ENCODE data around the gene TKT. TPM values are rescaled to one million over a fixed set of nuclear protein-coding genes. Genes with fewer than 3 reads are reported as not detected.

The TKT gene
- total RNA-seq, 1 experiment from 2014 or later, result 650 TPM

GRCh38 chr3:53230789-53231188, 25.0 kb downstream of the TKT start:
- no peak overlapping the region for H2AK5ac ChIP-seq (ENCODE audit: insufficient read length, low read length)

More at GRCh38 chr3:53230789-53231188, 25.0 kb downstream of the TKT start:
- no peaks in the 10 kb centered on the region for H3K23me2 ChIP-seq (ENCODE audit: insufficient read length, low read depth, low read length, poor library complexity, severe bottlenecking)
- H3K4ac ChIP-seq (ENCODE audit: low read depth, low read length), result no peak overlapping the region
- H4K8ac ChIP-seq (replicated peaks; ENCODE audit: insufficient read length, low read depth, low read length), result no peak overlapping the region
- no peaks in the 10 kb centered on the region for H3K79me1 ChIP-seq (ENCODE audit: insufficient read depth, low read depth, low read length, poor library complexity, severe bottlenecking)
- Mint-ChIP-seq H3K36me3 (ENCODE audit: insufficient read depth in 1 of 3, low read depth in 3 of 3) (peaks cover 84 to 99% (median 96%) of the 10 kb centered on the region in 3 experiments), H3K4me3 (no peak overlapping the region), H3K9me3 (no peaks in the 10 kb centered on the region), H3K27ac (no peak overlapping the region), H3K27me3 (ENCODE audit: low read depth) (no peaks in the 10 kb centered on the region), H3K4me1 (no peaks in the 10 kb centered on the region)
- no peak overlapping the region for H2BK12ac ChIP-seq (ENCODE audit: insufficient read length, low read depth, low read length)
- H4K5ac ChIP-seq (ENCODE audit: insufficient read length, low read depth, low read length), result no peak overlapping the region
- H3T11ph ChIP-seq (ENCODE audit: low read length), result no peak overlapping the region
- H3K9me3 ChIP-seq (ENCODE audit: control insufficient read depth, low read depth, low read length), result no peaks in the 10 kb centered on the region
- H2BK20ac ChIP-seq (ENCODE audit: low read depth, low read length, poor library complexity, severe bottlenecking), result no peak overlapping the region
- no peak overlapping the region for H2AFZ ChIP-seq (ENCODE audit: low read length)
- H3K27ac ChIP-seq (ENCODE audit: insufficient read length, low read depth, low read length), result no peak overlapping the region
- no peak overlapping the region for H3K23ac ChIP-seq (ENCODE audit: insufficient read length, low read depth, low read length)
- H3K18ac ChIP-seq (ENCODE audit: insufficient read length, low read depth, low read length), result no peak overlapping the region
- TF ChIP-seq CTCF (conservative IDR thresholded peaks at IDR 0.05), result no peak
- H3K4me1 ChIP-seq (ENCODE audit: insufficient read depth, low read length), result no peaks in the 10 kb centered on the region
- H3K9ac ChIP-seq (ENCODE audit: extremely low read depth, insufficient read length, low read length), result no peak overlapping the region
- H3K79me2 ChIP-seq (ENCODE audit: insufficient read depth, low read length), result no peaks in the 10 kb centered on the region
- H4K20me1 ChIP-seq (ENCODE audit: control insufficient read depth, insufficient read depth, insufficient read length), result peaks cover 2% of the 10 kb centered on the region
- no peak overlapping the region for H3K4me2 ChIP-seq (ENCODE audit: insufficient read depth, insufficient read length, low read length)
- peak; percentile 19 for DNase-seq
- H3K27me3 ChIP-seq (ENCODE audit: insufficient read depth, low read length), result no peaks in the 10 kb centered on the region
- H2BK5ac ChIP-seq (ENCODE audit: insufficient read length, low read length), result no peak overlapping the region
- no peak overlapping the region for H3K56ac ChIP-seq (ENCODE audit: insufficient read length, low read depth, low read length)
- no CpG with 5 or more reads among the region's 5 CpGs for whole genome bisulfite sequencing (ENCODE audit: extremely low coverage, insufficient read length, low lambda C conversion rate)
- no peak overlapping the region for H2BK120ac ChIP-seq (ENCODE audit: low read depth, low read length, poor library complexity, severe bottlenecking)
- H4K91ac ChIP-seq (ENCODE audit: insufficient read length, low read depth, low read length), result no peak overlapping the region
- H3K14ac ChIP-seq (ENCODE audit: insufficient read depth, low read length), result no peak overlapping the region
- H2BK15ac ChIP-seq (ENCODE audit: low read depth, low read length), result no peak overlapping the region
